ENCODE measurements around the gene SLC15A3. TPM values are rescaled to one million over a fixed set of nuclear protein-coding genes. Genes with fewer than 3 reads are reported as not detected.

SLC15A3 gene
- total and polyA plus RNA-seq, 10 donors = 62.9 to 139 (median 115) TPM

DNA sequence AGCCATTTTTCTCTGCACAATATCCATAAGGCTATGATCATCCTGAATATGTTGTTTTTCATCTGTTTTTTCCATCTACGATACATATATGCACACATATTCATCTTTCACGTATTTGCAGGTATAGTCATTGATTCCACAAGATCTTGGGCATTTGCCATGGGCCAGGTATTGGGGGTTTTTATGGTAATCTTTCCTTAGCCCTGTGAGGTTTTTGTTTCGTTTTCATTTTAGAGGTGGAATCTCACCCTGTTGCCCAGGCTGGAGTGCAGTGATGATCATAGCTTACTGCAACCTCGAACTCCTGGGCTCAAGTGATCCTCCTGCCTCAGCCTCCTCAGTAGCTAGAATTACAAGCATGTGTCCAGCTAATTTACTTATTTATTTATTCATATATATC, 39.5 kb upstream of the SLC15A3 start:
- TF ChIP-seq, protein P1, sequence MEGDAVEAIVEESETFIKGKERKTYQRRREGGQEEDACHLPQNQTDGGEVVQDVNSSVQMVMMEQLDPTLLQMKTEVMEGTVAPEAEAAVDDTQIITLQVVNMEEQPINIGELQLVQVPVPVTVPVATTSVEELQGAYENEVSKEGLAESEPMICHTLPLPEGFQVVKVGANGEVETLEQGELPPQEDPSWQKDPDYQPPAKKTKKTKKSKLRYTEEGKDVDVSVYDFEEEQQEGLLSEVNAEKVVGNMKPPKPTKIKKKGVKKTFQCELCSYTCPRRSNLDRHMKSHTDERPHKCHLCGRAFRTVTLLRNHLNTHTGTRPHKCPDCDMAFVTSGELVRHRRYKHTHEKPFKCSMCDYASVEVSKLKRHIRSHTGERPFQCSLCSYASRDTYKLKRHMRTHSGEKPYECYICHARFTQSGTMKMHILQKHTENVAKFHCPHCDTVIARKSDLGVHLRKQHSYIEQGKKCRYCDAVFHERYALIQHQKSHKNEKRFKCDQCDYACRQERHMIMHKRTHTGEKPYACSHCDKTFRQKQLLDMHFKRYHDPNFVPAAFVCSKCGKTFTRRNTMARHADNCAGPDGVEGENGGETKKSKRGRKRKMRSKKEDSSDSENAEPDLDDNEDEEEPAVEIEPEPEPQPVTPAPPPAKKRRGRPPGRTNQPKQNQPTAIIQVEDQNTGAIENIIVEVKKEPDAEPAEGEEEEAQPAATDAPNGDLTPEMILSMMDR (IDR thresholded peaks at IDR 0.05 in 8 of 11, conservative IDR thresholded peaks at IDR 0.05 in 3 of 11) = no peak
- TF ChIP-seq POLR2A (IDR thresholded peaks at IDR 0.05) = no peak
- no peak for TF ChIP-seq POLR2AphosphoS5 (IDR thresholded peaks at IDR 0.05)
- DNase-seq = no peak
- no peak overlapping the region for H3K4me3 ChIP-seq
- no peak overlapping the region for H3K27ac ChIP-seq
- H3K36me3 ChIP-seq = peaks cover 0 to 8% (median 0%) of the 10 kb centered on the region in 6 donors
- H3K9me3 ChIP-seq = no peaks in the 10 kb centered on the region
- no peaks in the 10 kb centered on the region for H3K27me3 ChIP-seq (replicated peaks in 1 of 7)
- H3K4me1 ChIP-seq = peaks cover 14 to 89% (median 47%) of the 10 kb centered on the region in 6 donors
- intact Hi-C loops (cut with DNase I; ENCODE audit: low total_unique reads) = no loop called here
- WGBS, 5 donors = 82 to 88% (median 84%) methylated on average over 4 of the region's 4 CpGs

DNA sequence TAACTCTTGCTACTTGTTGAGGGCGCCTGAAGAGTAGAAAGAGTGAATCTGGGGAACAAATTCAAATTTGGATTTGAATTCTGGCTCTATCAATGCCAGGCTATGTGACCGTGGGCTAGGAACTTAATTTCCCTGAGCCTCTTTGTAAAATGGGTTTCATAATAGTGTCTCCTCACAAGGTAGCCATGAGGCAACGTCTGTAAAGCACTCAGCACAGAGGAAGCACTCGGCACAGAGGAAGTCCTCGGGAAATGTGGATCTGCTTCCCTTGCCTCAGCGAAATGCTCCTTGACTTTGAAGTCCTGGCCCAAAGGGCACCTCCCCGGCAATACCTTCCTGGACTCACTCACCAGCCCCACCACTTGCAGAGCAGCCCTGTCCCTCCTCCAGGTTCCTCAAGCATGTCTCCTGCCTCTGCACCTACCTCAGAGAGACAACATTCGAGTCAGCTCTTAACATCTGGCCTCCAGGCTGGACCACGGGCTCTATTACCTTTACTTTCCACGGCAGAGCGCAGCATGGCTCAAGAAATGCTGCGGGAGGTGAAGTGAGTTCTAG, 37.2 kb upstream of the SLC15A3 start:
- TF ChIP-seq, protein P1 (IDR thresholded peaks at IDR 0.05 in 8 of 11, conservative IDR thresholded peaks at IDR 0.05 in 3 of 11) = no peak
- TF ChIP-seq POLR2AphosphoS5 (IDR thresholded peaks at IDR 0.05) (no peak), POLR2A (IDR thresholded peaks at IDR 0.05) (no peak)
- intact Hi-C loops (cut with DNase I; ENCODE audit: low total_unique reads) = no loop called here
- 44 to 63% (median 49%) methylated on average over 12 of the region's 12 CpGs for WGBS, 5 donors
- DNase-seq = no peak
- Histone ChIP-seq H3K4me3 (no peak overlapping the region), H3K9me3 (no peaks in the 10 kb centered on the region), H3K4me1 (peaks cover 8 to 82% (median 42%) of the 10 kb centered on the region in 6 donors), H3K27ac (peak overlapping the region in 7 of 8 donors; percentile 15 to 88 (median 54)), H3K36me3 (no peaks in the 10 kb centered on the region), H3K27me3 (replicated peaks in 1 of 7) (no peaks in the 10 kb centered on the region)

GRCh38 chr11:60988658-60989057, 36.7 kb upstream of the SLC15A3 start:
- H3K27ac ChIP-seq = peak overlapping the region in 5 of 8 donors; percentile 33 to 88 (median 74)
- H3K4me1 ChIP-seq = peaks cover 8 to 82% (median 41%) of the 10 kb centered on the region in 6 donors
- H3K9me3 ChIP-seq = no peaks in the 10 kb centered on the region
- intact Hi-C loops (cut with DNase I; ENCODE audit: low total_unique reads) = no loop called here
- TF ChIP-seq POLR2A (IDR thresholded peaks at IDR 0.05) (no peak), POLR2AphosphoS5 (IDR thresholded peaks at IDR 0.05) (no peak)
- TF ChIP-seq, protein P1 (IDR thresholded peaks at IDR 0.05 in 8 of 11, conservative IDR thresholded peaks at IDR 0.05 in 3 of 11) = no peak
- H3K36me3 ChIP-seq = no peaks in the 10 kb centered on the region
- no peak for DNase-seq
- WGBS, 5 donors = 49 to 86% (median 79%) methylated on average over 2 of the region's 2 CpGs
- H3K4me3 ChIP-seq = no peak overlapping the region
- no peaks in the 10 kb centered on the region for H3K27me3 ChIP-seq (replicated peaks in 1 of 7)

GRCh38 chr11:60987577-60988277, 35.8 kb upstream of the SLC15A3 start:
- intact Hi-C loops (cut with DNase I; ENCODE audit: low total_unique reads) = no loop called here
- 76 to 85% (median 80%) methylated on average over 8 to 9 of the region's 9 CpGs for WGBS, 5 donors
- H3K4me1 ChIP-seq = peaks cover 8 to 80% (median 38%) of the 10 kb centered on the region in 6 donors

More at GRCh38 chr11:60987577-60988277, 35.8 kb upstream of the SLC15A3 start:
- DNase-seq = no peak
- Histone ChIP-seq H3K9me3 (no peaks in the 10 kb centered on the region), H3K27me3 (replicated peaks in 1 of 7) (no peaks in the 10 kb centered on the region), H3K27ac (peak overlapping the region in 5 of 8 donors; percentile 38 to 88 (median 74)), H3K4me3 (no peak overlapping the region), H3K36me3 (no peaks in the 10 kb centered on the region)
- TF ChIP-seq POLR2A (IDR thresholded peaks at IDR 0.05) (no peak), POLR2AphosphoS5 (IDR thresholded peaks at IDR 0.05) (peak in 1 of 3 donors; percentile 12)
- TF ChIP-seq, protein P1 (IDR thresholded peaks at IDR 0.05 in 8 of 11, conservative IDR thresholded peaks at IDR 0.05 in 3 of 11) = no peak
